ENCODE results near the gene RAPGEF1.
A peak's percentile ranks its signal among the peaks of the same experiment; 100 is the strongest.
"Not testable (repeated sequence)": the region's sequence is repeated elsewhere in the genome, so short reads cannot be mapped to it uniquely, and the experiment has no call there.

The RAPGEF1 gene

GRCh38 chr9:131728546-131728910, 11.3 kb downstream of the RAPGEF1 start:
- no peak for DNase-seq

GRCh38 chr9:131727795-131728545, 11.9 kb downstream of the RAPGEF1 start:
- no peak for DNase-seq

GRCh38 chr9:131727184-131727759, 12.6 kb downstream of the RAPGEF1 start:
- DNase-seq, result no peak

GRCh38 chr9:131724683-131725082, 15.2 kb downstream of the RAPGEF1 start:
- DNase-seq, result no peak

- no peak for DNase-seq
Measured at GRCh38 chr9:131723632-131724031, 16.2 kb downstream of the RAPGEF1 start.

- no peak for DNase-seq
Measured at GRCh38 chr9:131722255-131722654, 17.6 kb downstream of the RAPGEF1 start.

GRCh38 chr9:131721076-131721475, 18.8 kb downstream of the RAPGEF1 start:
- no peak for DNase-seq

GRCh38 chr9:131720330-131720729, 19.5 kb downstream of the RAPGEF1 start:
- no peak for DNase-seq

- DNase-seq, result no peak
Measured at GRCh38 chr9:131719262-131719908, 20.5 kb downstream of the RAPGEF1 start.

- DNase-seq, result no peak
Measured at GRCh38 chr9:131717719-131718460, 22.0 kb downstream of the RAPGEF1 start.

GRCh38 chr9:131715906-131716305, 24.0 kb downstream of the RAPGEF1 start:
- no peak for DNase-seq

GRCh38 chr9:131714821-131715220, 25.1 kb downstream of the RAPGEF1 start:
- no peak for DNase-seq

GRCh38 chr9:131714161-131714646, 25.7 kb downstream of the RAPGEF1 start:
- DNase-seq, result no peak

- no peak for DNase-seq
Measured at GRCh38 chr9:131713016-131713415, 26.9 kb downstream of the RAPGEF1 start.

GRCh38 chr9:131712151-131712716, 27.6 kb downstream of the RAPGEF1 start:
- no peak for DNase-seq

- DNase-seq, result no peak
Measured at GRCh38 chr9:131709771-131710431, 30.0 kb downstream of the RAPGEF1 start.

- DNase-seq, result not testable (repeated sequence)
Measured at GRCh38 chr9:131709010-131709770, 30.7 kb downstream of the RAPGEF1 start.

- peak; percentile 56 for DNase-seq
Measured at GRCh38 chr9:131708226-131709002, 31.5 kb downstream of the RAPGEF1 start.

- DNase-seq, result peak; percentile 62
Measured at GRCh38 chr9:131707733-131708157, 32.1 kb downstream of the RAPGEF1 start.

- no peak for DNase-seq
Measured at GRCh38 chr9:131707050-131707449, 32.8 kb downstream of the RAPGEF1 start.

GRCh38 chr9:131706608-131706970, 33.3 kb downstream of the RAPGEF1 start:
- DNase-seq, result no peak

Data from GF-D8 (cell line).